ENCODE measurements around the gene GPR65.

GRCh38 chr14:88029500-88029899 is 24.6 kb downstream of the GPR65 start:
- TF ChIP-seq, protein P1, sequence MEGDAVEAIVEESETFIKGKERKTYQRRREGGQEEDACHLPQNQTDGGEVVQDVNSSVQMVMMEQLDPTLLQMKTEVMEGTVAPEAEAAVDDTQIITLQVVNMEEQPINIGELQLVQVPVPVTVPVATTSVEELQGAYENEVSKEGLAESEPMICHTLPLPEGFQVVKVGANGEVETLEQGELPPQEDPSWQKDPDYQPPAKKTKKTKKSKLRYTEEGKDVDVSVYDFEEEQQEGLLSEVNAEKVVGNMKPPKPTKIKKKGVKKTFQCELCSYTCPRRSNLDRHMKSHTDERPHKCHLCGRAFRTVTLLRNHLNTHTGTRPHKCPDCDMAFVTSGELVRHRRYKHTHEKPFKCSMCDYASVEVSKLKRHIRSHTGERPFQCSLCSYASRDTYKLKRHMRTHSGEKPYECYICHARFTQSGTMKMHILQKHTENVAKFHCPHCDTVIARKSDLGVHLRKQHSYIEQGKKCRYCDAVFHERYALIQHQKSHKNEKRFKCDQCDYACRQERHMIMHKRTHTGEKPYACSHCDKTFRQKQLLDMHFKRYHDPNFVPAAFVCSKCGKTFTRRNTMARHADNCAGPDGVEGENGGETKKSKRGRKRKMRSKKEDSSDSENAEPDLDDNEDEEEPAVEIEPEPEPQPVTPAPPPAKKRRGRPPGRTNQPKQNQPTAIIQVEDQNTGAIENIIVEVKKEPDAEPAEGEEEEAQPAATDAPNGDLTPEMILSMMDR (IDR thresholded peaks at IDR 0.05): no peak
- TF ChIP-seq RCOR1 (IDR thresholded peaks at IDR 0.05; ENCODE audit: low read depth, low read length) (no peak), CHD4 (IDR thresholded peaks at IDR 0.05; ENCODE audit: borderline replicate concordance) (no peak), HMGXB4 (CRISPR knock-in tag; IDR thresholded peaks at IDR 0.05; ENCODE audit: borderline replicate concordance) (no peak), CEBPB (IDR thresholded peaks at IDR 0.05) (no peak), EP300 (IDR thresholded peaks at IDR 0.05) (no peak), RARB (CRISPR knock-in tag; IDR thresholded peaks at IDR 0.05) (no peak), CHD2 (IDR thresholded peaks at IDR 0.05; ENCODE audit: low read length, partially characterized antibody) (no peak), POLR2A (IDR thresholded peaks at IDR 0.05; ENCODE audit: low read length) (no peak)
- TF ChIP-seq, protein P2, sequence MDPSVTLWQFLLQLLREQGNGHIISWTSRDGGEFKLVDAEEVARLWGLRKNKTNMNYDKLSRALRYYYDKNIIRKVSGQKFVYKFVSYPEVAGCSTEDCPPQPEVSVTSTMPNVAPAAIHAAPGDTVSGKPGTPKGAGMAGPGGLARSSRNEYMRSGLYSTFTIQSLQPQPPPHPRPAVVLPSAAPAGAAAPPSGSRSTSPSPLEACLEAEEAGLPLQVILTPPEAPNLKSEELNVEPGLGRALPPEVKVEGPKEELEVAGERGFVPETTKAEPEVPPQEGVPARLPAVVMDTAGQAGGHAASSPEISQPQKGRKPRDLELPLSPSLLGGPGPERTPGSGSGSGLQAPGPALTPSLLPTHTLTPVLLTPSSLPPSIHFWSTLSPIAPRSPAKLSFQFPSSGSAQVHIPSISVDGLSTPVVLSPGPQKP (IDR thresholded peaks at IDR 0.05; ENCODE audit: low read depth, low read length): no peak
